GM10266 (cell line): ENCODE data around the gene PRRT3.
"Not testable (repeated sequence)": the region's sequence is repeated elsewhere in the genome, so short reads cannot be mapped to it uniquely, and the experiment has no call there.

ENCODE experiments used
- DNase-seq: peaks from one replicate; pipeline ENCODE4 v3.0.0; 2012; ENCODE audit errors: extremely low spot score
- CTCF ChIP-seq: IDR thresholded peaks from 2 replicates; pipeline ENCODE4 v1.5.1; 2012; ENCODE audit warnings: mild to moderate bottlenecking, low read depth; ENCODE audit not compliant: control insufficient read depth, insufficient read depth; ENCODE audit errors: missing control alignments

The PRRT3 gene

DNA sequence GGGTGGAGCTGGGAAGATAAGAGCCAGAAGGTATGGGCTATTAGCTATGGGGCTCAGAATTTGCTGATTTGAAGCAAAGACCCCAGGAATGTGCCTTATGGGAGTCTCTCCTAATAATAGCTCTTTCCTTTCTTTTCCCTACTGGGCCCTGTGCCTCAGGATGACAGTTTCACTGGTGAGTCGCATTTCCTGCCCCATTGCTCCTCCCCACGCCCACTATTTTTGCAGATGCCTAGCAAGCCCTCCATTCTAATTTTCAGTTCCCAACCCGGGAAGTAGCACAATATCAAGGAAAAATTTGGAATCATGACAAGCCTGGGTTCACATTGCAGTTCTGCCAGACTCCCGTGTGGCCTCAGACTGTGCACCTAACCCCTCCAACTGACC, 49.0 kb downstream of the PRRT3 start:
- DNase-seq = no peak
- no peak for TF ChIP-seq CTCF

GRCh38 chr3:9902372-9903237, 49.6 kb downstream of the PRRT3 start, which contains the start of gene IL17RE:
Gene IL17RE (plus strand): TSS chr3:9902848. CDS start chr3:9902933, 85 bp downstream.
- TF ChIP-seq CTCF = no peak
- DNase-seq = no peak

- DNase-seq = no peak
- TF ChIP-seq CTCF = no peak
Measured at GRCh38 chr3:9901967-9902366, 50.2 kb downstream of the PRRT3 start.

DNA sequence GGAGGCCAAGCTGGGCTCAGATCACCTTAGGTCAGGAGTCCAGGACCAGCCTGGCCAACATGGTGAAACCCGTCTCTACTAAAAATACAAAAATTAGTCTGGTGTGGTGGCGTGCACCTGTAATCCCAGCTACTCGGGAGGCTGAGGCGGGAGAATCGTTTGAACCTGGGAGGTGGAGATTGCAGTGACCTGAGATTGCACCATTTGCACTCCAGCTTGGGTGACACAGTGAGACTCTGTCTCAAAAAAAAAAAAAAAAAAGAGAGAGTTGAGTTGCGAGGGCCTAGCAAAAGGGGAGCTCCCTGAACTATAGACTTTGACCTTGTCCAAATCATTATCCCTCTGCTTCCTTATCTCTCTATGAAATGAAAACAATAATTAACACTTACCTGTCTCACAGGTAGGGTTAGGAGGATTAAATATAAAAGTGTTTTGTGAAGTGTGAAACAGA, 51.2 kb downstream of the PRRT3 start:
- DNase-seq = not testable (repeated sequence)

GRCh38 chr3:9899289-9899791, 52.9 kb downstream of the PRRT3 start:
- DNase-seq = no peak
- no peak for TF ChIP-seq CTCF

DNA sequence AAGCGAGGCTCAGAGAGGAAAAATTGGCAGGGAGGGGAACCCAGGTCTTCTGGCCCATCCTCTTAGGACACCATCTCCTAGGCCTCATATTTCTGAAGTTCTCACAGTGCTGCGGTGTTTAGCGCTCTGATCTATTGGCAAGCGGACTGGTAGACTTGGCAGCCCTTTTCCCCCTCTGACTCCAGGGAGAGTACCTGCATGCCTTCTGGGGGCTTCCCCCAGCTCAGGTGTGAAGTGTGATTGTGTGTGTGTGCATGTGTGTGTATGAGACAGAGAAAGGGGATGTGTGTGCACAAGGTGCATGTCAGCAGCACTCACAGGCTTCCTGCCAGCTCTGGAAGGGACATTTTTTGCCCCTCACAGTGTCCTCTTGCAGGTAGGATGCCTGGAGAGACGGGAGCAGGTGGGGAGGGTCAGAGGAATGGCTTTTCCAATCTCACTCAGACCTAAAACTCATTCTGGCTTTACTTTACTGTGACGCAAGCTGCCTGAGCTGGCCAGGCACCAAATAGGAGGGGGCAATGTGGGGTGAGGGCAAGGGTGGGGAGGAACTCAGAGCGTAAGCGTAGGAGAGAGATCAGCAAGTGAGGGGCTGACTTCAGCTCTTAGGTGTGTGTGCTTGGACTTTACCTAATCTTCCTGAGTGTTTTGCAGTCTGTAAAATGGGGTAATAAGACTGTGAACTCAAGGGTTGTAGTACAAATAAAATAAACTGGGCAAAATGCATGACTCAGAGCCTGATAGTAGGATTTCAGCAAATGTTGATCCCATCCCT, 53.6 kb downstream of the PRRT3 start:
- DNase-seq = no peak
- no peak for TF ChIP-seq CTCF

DNA sequence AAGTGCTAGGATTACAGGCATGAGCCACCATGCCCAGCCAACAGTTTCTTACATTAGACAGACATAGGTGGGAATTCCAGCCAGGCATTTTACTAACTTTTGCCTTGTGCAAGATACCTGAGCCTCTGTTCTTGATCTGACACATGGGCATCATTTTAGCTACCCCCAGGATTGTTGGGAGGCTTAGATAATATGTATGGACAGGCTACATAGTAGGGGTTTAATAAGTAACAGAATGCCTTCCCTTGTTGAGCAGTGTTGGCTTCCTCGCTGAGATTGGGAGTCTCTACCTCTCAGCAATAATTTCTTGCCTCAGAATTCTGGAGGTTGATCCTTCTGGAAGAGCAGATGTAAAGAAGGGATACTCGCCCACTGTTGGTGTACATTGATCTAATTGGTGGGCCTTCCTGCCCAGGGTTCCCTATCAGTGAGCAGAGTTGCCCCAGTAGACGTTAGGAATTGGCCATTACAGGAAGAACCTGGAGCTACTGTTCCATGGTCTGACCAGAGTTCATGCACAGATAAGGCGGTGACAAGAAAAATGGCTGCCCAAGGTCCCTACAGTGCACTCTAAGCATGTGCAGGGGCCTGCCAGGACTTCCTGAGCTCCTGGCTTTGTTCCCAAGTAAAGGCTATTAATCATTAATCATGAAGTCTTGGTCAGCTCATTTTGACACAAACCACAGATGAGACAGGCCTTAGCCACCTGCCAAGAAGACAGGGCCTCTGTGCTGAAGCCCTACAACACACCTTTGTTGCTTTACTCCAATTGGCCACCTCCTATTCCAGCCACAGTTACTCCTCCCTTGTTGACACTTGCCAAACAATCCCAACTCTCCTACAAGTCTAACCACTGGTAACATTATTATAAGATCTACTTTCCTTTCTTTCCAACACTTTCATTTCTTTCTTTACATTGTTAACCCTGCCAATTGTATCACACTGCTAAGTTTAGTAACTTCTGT, 54.5 kb downstream of the PRRT3 start:
- DNase-seq = no peak
- TF ChIP-seq CTCF = no peak

GRCh38 chr3:9896755-9897407, 55.3 kb downstream of the PRRT3 start:
- not testable (repeated sequence) for DNase-seq

DNA sequence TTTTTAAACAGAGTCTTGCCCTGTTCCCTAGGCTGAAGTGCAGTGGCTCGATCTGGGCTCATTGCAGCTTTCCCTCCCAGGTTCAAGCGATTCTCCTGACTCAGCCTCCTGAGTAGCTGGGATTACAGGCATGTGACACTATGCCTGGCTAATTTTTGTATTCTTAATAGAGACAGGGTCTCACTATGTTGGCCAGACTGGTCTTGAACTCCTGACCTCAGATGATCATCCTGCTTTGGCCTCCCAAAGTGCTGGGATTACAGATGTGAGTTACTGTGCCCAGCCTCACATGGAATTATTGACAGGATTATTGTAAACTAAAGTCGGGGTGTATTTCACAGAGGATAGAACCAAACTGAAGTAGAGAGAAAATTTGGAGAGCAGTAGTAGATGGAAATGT, 56.5 kb downstream of the PRRT3 start:
- not testable (repeated sequence) for DNase-seq
